BJ (cell line): ENCODE data around the gene AIFM1. TPM values are rescaled to one million over a fixed set of nuclear protein-coding genes. Genes with fewer than 3 reads are reported as not detected.

Source experiments
- CTCF ChIA-PET: fragments of 350-600 bp; formaldehyde crosslinking; extraction: SDS; loops from one replicate; lab custom pipeline; 2021; ENCODE audit warnings: antibody characterized with exemption, inconsistent platforms; lab: Yijun Ruan, JAX
- POLR2A ChIA-PET: fragments of 300-600 bp; sonication (Branson Sonifier 250); formaldehyde crosslinking; extraction: SDS; loops from one replicate; lab custom pipeline; 2021; ENCODE audit warnings: antibody characterized with exemption; lab: Charles Lee
- DNase-seq: peaks from one replicate; pipeline ENCODE4 v3.0.0-alpha.2; 2011; ENCODE audit warnings: low read depth
- H3K27me3 ChIP-seq: 2 replicates; pipeline ENCODE4 v1.6.0; 2011; ENCODE audit warnings: low read length; ENCODE audit not compliant: control insufficient read depth, insufficient read depth
- H3K36me3 ChIP-seq: 2 replicates; pipeline ENCODE4 v1.5.1; 2011; ENCODE audit warnings: low read length; ENCODE audit not compliant: control insufficient read depth, insufficient read depth
- H3K4me3 ChIP-seq: 2 replicates; pipeline ENCODE4 v1.5.1; 2011; ENCODE audit warnings: low read depth, mild to moderate bottlenecking, control low read depth, low read length
- polyA plus RNA-seq: library from polyadenylated mRNA; depleted of rRNA; stranded (reverse); fragments of >200 nt; gene quantifications from 2 replicates; pipeline ENCODE4 v1.2.3, GENCODE V29; 2011
- TF ChIP-seq, protein P1 (sequence below): IDR thresholded peaks from 2 replicates; pipeline ENCODE4 v1.5.1; 2011; ENCODE audit warnings: low read depth, mild to moderate bottlenecking, control low read depth, inconsistent platforms, low read length, moderate library complexity; ENCODE audit not compliant: insufficient read depth

Gene AIFM1
- polyA plus RNA-seq, 1 experiment: 23.2 TPM

DNA sequence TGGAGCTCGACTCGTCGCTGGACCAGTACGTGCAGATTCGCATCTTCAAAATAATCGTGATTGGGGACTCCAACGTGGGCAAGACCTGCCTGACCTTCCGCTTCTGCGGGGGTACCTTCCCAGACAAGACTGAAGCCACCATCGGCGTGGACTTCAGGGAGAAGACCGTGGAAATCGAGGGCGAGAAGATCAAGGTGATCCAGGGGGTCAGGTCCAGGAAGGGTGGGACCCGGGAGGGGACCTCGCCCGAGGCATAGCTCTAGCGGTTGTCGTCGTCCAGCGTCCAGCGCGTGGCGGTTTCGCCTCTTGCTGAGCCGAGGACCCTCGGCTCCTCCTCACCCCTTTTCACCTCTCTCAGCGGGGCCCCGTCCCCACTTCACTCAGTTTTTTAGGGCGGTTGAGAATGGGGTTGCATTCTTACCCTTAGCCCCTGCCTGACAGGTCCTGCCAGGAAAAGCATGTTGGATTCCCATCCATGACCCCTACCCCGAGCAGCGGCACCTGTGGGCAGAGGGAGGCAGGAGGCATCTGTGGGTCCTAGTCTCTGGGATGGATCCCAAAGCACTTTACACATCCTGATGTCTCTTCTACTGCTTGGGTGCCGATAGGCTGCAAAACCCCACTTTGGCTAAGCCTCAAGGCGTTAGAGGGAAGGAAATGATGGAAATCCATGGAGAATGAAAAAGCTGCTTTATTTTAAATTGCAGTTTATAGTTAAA is 6.6 kb upstream of the AIFM1 start:
- POLR2A ChIA-PET: no interaction called here
- TF ChIP-seq, protein P1, sequence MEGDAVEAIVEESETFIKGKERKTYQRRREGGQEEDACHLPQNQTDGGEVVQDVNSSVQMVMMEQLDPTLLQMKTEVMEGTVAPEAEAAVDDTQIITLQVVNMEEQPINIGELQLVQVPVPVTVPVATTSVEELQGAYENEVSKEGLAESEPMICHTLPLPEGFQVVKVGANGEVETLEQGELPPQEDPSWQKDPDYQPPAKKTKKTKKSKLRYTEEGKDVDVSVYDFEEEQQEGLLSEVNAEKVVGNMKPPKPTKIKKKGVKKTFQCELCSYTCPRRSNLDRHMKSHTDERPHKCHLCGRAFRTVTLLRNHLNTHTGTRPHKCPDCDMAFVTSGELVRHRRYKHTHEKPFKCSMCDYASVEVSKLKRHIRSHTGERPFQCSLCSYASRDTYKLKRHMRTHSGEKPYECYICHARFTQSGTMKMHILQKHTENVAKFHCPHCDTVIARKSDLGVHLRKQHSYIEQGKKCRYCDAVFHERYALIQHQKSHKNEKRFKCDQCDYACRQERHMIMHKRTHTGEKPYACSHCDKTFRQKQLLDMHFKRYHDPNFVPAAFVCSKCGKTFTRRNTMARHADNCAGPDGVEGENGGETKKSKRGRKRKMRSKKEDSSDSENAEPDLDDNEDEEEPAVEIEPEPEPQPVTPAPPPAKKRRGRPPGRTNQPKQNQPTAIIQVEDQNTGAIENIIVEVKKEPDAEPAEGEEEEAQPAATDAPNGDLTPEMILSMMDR: no peak
- H3K36me3 ChIP-seq: no peaks in the 10 kb centered on the region
- peak overlapping the region; percentile 44 for H3K4me3 ChIP-seq
- no peak for DNase-seq
- no peaks in the 10 kb centered on the region for H3K27me3 ChIP-seq
- CTCF ChIA-PET: interaction anchor here (0.7 to 1.6 kb wide), 2 partner anchors 20 to 412 kb away, joined by 3 read pairs; no protein-coding TSS in a partner anchor

DNA sequence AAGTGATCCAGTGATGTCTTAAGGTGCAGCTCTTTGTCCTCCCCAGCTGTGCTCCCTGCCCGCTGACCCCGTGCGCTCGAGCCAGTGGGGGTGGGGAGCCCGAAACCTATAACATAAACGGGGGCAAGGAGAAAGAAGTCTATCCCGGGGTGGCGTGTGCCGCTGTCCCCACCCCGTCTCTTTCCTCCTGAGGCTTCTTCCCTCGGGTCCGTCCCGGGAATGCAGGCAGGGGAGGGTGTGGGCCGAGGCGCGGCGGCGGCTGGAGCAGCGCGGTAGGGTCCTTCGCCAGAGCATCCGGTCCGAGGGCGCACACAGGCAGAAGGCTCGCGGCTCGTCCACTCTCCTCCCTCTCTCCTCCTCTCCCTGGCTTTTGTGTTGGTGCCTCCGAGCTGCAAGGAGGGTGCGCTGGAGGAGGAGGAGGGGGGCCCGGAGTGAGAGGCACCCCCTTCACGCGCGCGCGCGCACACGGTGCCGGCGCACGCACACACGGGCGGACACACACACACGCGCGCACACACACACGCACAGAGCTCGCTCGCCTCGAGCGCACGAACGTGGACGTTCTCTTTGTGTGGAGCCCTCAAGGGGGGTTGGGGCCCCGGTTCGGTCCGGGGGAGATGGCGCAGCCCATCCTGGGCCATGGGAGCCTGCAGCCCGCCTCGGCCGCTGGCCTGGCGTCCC is 5.9 kb upstream of the AIFM1 start, which contains the start of gene RAB33A:
TSS of gene RAB33A (plus strand) at position 517 of the 681 bp plus-strand sequence. CDS start at position 618, 101 bp downstream.
- ChIA-PET POLR2A (no interaction called here), CTCF (interaction anchor here (0.7 to 1.6 kb wide), 2 partner anchors 20 to 411 kb away, joined by 3 read pairs; no protein-coding TSS in a partner anchor)
- TF ChIP-seq, protein P1: no peak
- no peak for DNase-seq
- Histone ChIP-seq H3K4me3 (peak within 1 kb of the TSS; percentile 44), H3K27me3 (no peaks in the 10 kb centered on the region), H3K36me3 (no peaks in the 10 kb centered on the region)

GRCh38 chrX:130170752-130171445 is 5.3 kb upstream of the AIFM1 start:
- Histone ChIP-seq H3K36me3 (no peaks in the 10 kb centered on the region), H3K4me3 (peak overlapping the region; percentile 44), H3K27me3 (no peaks in the 10 kb centered on the region)
- CTCF ChIA-PET: interaction anchor here (0.7 to 1.6 kb wide), 3 partner anchors 21 to 110 kb away, joined by 3 read pairs; no protein-coding TSS in a partner anchor
- POLR2A ChIA-PET: no interaction called here
- DNase-seq: no peak
- TF ChIP-seq, protein P1: no peak

GRCh38 chrX:130167040-130167439 is 1.4 kb upstream of the AIFM1 start:
- H3K36me3 ChIP-seq: no peaks in the 10 kb centered on the region
- POLR2A ChIA-PET: no interaction called here
- CTCF ChIA-PET: no interaction called here
- TF ChIP-seq, protein P1: no peak
- peak overlapping the region; percentile 75; the same call in 1 of the 2 replicates for H3K4me3 ChIP-seq
- H3K27me3 ChIP-seq: no peaks in the 10 kb centered on the region
- no peak for DNase-seq

GRCh38 chrX:130166503-130166777 is 799 bp upstream of the AIFM1 start:
- DNase-seq: no peak
- Histone ChIP-seq H3K27me3 (no peaks in the 10 kb centered on the region), H3K36me3 (no peaks in the 10 kb centered on the region), H3K4me3 (peak overlapping the region; percentile 75)
- TF ChIP-seq, protein P1: no peak
- ChIA-PET CTCF (interaction anchor here (1.2 to 1.5 kb wide), 2 partner anchors 45 to 47 kb away, joined by 3 to 4 read pairs; no protein-coding TSS in a partner anchor), POLR2A (no interaction called here)
